GM21576 (cell line): Measurements from ENCODE around the gene ERMP1.
"Not testable (repeated sequence)": the region's sequence is repeated elsewhere in the genome, so short reads cannot be mapped to it uniquely, and the experiment has no call there.

Source experiments
- ATAC-seq: cut with Tn5 transposase; IDR thresholded peaks from one replicate; pipeline ENCODE4 v1.9.1; 2021; ENCODE audit warnings: mild to moderate bottlenecking, moderate library complexity; ENCODE audit not compliant: unreplicated experiment

ERMP1 gene

DNA sequence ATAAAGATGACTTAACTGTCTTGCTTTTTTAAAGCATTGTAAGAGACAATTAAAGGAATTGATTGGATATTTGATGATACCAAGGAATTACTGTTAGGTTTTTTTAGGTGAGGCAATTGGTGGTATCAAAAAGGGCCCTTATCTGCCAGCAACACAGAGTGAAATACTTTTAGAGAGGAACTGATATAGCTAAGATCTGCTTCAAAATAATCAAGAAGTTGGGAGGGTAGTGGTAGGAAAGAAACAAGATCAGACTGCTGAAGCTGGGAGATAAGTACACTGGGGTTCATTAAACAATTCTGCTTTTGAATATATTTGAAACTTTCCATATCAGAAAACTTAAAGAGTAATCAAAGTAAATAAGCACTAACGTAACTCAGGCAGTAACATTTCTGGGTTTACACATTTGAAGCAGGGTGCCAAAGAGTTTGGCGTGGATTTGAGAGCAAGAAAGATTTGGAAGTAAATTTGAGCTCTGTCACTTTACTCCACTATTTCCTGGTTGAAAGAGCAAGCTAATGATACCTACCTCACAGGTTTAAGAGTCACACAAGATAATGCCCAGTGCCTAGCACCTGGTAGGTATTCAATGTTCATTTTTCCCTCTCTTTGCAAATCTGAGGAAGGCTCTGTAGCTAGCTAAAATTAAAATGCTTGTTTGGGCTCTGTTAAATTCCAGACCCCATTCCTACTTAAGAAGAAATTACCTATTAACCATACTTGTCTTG, 6.9 kb downstream of the ERMP1 start:
- no peak for ATAC-seq

DNA sequence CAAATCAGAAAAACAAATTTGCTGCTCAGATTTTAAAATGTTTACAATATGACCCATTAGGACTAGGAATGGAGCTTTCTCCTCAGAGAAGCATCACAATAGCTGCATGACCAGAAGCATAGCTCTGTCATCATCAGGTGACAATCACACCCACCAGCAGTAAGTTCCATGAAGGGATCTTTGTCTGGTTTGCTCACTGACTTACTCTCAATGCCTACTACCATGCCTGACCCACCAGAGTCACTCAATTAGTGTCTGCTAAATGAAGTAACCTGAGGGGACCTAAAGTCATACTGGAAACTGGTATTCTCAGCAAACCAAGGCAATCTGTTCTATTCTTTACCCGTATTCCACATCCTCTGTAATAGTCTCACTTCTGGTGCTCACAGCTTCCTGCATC, 7.7 kb downstream of the ERMP1 start:
- ATAC-seq: no peak

DNA sequence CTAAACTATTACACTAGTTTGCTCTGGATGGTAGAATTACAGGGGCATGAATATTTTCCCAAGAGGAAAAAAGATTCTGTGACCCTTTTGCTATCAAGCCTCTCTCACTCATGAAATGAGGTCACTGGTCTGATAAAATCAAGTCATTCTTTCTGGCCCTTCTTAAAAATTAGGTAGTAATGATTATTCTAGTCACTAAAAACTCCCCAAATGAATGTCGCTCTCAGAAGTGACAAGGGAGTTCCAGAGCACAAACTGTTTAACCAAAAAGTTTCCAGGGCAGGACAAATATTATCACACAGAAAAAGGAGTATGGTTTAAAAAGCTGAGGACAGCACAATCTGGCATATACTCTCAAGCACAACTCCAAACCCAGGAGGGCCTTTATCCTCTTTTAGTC, 12.5 kb downstream of the ERMP1 start:
- no peak for ATAC-seq

DNA sequence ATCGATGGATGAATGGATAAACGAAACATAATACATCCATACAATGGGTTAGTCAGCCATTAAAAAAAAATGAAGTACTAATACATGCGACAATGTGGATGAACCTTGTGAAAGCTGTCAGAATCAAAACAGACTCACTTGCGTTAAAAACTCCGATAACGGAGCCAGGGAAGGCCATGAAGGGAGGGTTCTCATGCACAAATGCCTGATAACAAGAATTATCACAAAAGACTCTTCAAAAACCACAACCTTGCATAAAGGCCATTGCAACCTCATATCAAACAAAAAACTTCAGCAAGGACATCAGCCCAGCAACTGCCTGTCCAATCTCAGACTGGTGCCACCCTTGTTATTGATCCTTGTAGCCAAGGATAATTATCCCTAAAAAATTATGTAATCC, 13.7 kb downstream of the ERMP1 start:
- ATAC-seq: no peak

DNA sequence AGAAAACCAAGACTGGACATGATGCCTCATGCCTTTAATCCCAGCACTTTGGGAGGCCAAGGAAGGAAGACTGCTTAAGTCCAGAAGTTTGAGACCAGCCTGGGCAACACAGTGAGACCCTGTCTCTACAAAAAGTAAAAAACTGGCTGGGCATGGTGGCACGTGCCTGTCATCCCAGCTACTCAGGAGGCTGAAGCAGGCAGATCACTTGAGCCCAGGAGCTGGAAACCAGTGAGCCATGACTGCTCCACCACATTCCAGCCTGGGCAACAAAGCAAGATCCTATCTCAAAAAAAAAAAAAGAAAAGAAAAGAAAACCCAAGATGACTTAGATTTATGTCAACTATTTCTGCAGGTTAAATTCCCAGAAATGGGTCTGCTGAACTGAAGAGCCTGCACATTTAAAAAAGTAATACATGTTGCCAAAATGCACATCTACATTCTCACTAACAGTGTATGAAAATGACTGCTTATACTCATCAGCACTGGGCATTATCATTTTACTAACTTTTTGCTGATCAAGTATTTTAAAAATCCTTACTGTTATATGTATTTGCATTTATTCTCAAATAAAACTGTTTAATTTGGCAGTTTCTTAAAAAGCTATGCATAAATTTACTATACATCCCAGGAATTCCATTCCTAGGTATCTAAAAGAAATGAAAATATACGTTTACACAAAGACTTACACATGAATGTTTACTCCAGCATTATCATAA, 14.3 kb downstream of the ERMP1 start:
- ATAC-seq: no peak

DNA sequence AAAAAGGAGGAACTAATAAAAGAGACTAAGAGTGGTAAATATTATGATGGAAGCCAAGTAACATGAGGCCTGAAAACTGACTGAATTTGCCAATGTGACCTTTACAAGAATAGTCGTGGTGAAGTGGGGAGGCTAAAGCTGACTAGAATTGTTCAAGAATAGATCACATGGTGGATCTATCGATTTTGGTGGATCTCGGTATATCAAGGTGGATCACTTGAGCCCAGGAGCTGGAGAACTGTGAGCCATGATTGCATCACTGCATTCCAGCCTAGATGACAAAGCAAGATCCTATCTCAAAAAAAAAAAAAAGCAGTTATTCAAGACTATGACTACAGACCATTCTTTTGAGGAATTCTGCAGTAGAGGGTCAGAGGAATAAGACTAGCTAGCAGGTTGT, 15.1 kb downstream of the ERMP1 start:
- no peak for ATAC-seq

DNA sequence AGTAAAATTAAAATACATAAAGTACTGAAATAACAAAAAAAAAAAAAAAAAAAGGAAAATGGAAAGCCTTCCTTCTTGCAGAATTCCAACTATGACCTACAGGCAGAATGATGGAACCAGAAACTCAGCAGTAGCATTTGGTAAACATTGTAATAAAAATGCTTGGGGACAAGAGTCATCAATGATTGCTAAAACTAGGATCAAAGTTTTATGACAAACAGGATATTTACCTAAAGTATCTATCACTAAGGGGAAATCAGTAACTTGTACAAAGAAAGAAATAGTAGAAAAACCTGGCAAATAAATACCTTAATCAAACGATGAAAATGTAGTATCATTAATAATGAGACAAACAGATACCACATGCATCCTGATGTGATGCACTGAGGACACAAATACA, 17.5 kb downstream of the ERMP1 start:
- ATAC-seq: no peak

DNA sequence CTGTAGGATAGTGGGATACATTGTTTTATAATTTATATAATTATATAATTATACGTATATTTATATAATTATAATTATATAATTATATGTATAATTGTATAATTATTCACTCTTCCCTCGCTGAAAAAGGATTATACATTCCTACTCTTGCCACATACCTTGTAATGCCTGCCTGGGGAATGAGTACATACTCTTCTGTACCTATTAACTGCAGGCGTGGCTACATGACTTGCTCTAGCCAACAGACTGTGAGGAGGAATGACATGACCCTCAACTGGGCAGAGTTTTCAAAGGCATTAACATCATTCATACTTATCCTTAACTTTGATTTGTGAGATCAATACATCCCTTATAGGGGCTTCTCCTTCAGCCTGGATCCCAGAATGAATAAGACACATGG, 19.1 kb downstream of the ERMP1 start:
- ATAC-seq: no peak

DNA sequence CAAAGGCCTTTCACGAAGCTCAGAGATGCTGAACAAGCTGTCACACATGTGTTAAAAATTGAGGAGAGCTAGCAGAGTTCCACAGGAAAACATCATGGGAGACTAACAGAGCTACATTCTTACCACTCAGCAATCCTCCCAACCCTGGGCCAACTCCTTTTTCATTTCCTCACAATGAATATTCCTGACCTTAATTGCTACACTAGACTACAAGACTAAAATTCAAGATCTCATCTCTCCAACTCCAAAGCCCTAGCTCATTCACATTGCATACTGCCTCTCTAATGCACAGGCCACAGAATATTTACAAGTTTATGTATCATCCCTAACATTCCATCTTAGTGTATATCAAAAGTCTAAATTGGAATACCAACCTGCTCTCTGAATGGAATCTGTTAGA, 21.2 kb downstream of the ERMP1 start:
- no peak for ATAC-seq

DNA sequence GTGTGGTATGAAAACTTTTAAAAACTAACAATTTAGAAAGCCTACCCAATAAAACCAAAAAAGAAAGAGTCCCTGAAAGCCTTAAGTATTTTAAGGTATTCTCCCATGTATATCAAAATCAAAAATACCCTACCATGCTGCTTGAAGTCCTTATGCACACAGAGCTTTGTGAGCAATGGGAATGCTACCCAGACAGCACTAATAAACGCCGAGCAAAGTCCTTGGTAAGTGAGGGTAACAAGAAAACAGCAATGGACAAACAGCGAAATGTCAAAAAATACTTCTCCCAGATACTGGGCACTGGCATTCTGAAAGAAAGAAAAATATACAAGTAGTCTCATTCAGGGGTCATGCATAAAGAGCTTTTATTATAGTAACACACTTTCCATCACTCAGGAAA, 27.4 kb downstream of the ERMP1 start:
- no peak for ATAC-seq

DNA sequence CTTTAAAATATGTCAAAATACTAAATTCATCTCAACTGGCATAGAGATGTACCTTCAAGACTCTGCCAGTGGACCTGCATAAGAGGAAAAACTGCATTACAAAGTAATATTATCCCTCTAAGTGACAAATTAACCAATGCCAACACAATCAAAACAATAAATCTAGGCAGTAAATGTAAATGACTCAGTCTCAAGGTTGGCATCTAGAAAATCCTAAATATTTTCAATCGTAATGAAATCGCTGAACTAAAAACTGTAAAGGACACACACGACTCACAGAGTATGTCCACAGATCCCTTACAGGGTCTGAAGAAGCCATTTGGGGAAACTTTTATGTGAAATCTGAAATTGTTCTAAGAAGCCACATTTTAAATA, 31.2 kb downstream of the ERMP1 start:
- ATAC-seq: no peak

DNA sequence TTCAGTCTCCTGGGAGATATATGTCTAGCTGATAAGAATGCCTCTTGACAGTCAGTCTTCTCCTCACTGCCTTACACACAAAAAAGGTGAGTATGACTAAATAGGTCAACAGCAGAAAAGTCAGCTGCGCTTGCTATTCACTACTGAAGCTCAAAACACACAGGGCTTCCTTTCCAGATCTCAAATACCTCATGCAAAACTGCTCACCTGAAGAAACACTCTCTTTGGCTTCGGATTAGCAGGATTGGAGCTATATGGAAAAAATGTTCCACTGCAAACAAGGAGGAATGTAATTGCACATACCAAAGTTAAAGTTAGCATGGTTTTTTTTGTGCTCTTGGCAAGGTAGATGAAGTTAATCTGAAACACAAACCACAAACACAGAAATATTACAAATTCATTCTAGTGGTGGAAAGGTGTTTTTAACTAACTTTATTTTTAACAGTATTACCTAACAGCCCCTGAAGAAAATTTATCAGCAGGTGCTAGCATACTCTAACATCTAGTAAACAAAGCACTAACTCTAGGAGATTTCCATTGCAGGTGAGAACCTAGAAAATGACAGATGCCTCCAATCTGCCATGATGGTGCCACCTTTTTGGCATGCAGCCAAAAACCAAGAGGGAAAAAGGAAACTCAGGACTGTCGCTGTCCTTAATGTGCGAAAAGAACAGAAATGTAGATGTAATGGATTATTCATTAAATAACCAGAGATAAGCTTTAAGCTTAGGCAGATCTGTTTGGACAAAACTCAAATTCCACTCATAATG, 31.8 kb downstream of the ERMP1 start:
- no peak for ATAC-seq

DNA sequence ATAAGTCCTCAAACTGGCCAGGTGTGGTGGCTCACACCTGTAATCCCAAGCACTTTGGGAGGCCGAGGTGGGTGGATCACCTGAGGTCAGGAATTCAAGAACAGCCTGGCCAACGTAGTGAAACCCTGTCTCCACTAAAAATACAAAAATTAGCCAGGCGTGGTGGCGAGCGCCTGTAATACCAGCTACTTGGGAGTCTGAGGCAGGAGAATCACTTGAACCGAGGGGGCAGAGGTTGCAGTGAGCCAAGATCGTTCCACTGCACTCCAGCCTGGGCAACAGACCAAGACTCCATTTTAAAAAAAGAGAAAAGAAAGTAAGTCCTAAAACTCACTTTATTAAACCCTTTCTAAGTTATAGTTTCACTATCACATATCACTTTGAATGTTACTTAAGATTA, 32.5 kb downstream of the ERMP1 start:
- not testable (repeated sequence) for ATAC-seq

DNA sequence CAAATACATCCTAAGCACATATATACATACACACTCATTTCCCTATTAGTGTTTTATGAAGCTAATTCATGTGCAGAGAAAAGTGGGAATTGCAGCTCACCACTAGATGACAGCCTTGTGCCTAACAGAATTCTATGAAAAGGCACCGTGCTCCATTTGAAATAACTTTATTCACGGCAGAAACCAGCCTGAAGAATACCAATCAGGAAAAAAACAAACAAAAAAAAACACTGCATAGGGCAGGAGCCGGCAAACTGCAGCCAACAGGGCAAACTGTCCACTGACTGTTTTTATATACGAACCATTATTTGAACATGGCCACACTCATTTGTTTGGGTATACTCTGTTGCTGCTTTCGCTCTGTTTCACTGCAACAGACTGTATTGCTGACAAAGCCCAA, 33.6 kb downstream of the ERMP1 start:
- no peak for ATAC-seq

DNA sequence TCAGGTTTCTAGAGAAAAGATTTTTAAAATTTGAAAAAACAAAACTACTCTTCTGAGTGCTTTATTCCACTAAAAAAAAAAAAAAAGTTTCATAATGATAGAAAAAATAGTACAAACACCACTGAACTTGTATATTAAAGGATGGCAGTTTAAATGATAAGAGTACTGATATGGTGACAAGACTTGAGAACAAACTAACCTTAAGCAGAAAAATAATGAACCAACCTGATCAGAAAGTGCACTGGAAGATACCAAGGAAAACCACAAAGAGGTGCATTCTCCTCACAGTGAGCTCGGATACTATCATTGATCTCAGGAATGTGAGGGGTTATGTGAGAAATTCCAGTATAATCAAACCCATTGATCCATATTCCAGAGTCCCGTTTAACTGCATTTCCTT, 34.3 kb downstream of the ERMP1 start:
- no peak for ATAC-seq

DNA sequence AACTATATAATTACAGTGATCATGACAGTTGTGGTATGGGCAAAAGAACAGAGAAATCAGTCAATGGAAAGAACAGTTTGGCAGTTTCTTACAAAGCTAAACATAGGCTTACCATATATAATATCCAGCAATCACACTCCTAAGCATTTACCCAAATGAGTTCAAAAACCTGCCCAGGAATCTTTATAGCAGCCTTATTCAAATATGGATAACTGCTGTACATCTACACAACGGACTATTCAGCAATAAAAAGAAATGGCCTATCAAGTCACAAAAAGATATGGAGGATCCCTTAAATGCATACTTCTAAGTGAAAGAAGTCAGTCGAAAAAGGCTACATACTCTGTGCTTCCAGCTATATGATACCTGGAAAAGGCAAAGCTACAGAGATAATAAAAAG, 36.6 kb downstream of the ERMP1 start:
- no peak for ATAC-seq

DNA sequence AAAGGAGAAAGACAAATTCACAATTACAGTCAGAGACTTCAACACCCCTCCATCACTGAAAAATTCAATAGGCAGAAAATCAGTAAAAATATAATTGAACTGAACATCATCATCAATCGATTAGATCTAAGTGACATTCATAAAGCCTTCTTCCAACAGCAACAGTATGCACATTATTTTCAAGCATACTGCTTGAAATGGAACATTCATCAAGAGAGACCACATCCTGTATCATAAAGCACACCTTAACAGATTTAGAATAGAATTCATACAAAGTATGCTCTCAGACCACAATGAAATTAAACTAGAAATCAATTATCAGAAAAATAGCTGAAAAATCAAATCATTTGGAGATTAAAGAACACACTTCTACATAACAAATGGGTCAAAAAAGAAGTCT, 39.1 kb downstream of the ERMP1 start:
- no peak for ATAC-seq

DNA sequence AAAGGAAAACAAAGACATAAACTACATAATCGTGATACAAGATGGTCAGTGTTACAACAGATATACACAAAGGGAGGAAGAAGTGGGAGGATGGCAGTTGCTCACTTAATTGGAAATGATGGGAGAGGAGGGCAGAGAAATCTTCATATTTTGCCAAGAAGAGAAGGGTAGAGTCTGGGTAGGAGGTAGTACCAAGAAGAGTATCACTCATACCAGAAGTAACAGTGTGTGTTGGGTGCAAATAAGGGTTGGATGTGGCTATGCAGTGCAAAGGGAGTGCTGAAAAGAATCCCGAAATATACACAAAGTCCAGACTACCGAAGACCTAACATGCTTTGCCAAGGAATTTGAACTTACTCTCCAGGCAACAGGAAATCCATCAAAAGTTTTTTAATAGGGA, 41.0 kb downstream of the ERMP1 start:
- ATAC-seq: no peak

DNA sequence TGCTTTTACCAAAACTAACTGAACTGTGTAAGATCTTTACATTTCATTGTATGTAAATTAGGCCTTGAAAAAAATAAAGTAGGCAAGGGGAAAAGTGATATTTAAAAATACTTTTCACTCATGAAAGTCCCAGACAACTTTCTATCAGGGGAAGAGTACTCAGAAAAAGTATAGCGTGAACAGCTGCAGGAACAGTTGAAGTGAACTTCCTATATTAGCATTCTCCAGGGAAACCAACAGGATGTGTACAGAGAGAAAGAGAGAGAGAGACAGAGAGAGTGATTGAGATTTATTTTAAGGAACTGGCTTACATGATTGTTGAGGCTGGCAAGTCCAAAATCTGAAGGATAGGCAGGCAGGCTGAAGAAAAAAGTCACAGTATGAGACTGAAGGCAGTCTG, 42.0 kb downstream of the ERMP1 start:
- no peak for ATAC-seq

DNA sequence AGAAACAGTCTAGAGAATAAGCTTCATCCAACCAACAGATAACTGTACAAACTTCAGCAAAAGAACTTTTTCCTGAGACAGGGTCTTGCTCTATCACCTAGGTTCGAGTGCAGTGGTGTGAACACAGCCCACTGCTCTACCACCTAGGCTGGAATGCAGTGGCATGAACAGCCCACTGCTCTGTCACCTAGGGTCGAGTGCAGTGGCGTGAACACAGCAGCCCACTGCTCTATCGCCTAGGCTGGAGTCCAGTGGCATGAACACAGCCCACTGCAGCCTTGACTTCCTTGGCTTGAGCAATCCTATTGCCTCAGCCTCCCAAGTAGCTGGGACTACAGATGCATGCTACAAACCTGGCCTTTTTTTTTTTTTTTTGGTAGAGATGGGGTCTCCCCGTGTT, 43.4 kb downstream of the ERMP1 start:
- no peak for ATAC-seq

DNA sequence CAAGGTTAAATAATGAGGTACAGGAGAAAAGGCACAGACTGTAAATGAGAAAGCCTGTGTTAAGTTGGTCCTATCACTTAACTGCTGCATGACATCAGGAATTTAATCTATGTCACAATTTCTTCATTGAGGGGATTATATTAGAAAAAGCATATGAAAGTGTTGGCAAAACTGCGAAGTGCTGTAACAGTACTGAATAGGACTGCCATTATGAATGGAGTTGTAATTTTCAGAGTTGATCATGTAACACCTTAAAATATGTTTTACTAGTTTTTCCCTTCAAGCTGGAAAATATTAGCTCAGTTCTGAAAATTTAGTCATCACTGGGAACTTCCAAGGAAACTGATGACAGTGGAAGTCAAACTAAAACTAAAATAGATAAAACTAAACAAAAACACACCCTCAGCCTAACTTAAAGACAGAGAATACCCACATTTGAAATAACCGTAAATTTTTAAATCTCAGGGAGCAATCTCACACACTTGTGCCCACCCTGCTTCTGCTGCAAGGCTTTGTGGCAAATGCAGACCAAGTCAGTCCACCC, 45.1 kb downstream of the ERMP1 start:
- ATAC-seq: no peak

DNA sequence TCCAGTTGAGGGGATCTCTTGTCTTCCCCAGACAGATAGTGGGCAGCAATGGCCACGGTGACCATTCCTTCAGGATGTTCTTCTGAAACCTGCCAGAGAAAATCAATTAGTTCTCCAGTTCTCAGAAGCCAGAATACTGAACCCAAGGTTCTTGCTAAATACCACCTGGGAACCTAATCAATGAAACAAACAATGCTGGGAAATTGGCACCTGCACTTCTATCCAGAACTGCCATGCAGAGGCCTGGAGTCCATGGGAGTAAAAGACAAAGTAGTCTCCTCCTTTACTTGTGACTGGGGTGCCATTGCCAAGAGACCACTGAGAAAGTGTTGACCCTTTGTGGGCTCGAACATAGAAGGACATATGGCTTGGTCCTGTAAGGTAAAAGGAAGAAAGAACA, 45.7 kb downstream of the ERMP1 start:
- no peak for ATAC-seq
